Activated naive CD4-positive, alpha-beta T cell treated with anti-CD3 and anti-CD28 coated beads, Interleukin-2, amount 50 U/mL, for 24 hours (primary cell): ENCODE measurements around the gene C11orf52.
A peak's percentile ranks its signal among the peaks of the same experiment; 100 is the strongest.

ENCODE experiments used
- H3K27ac Mint-ChIP-seq: one replicate; pipeline ENCODE4 v1.8.0; 2021; ENCODE audit warnings: mild to moderate bottlenecking, mixed read lengths
- H3K27me3 Mint-ChIP-seq: one replicate; pipeline ENCODE4 v1.8.0; 2021; ENCODE audit warnings: mixed read lengths
- H3K36me3 Mint-ChIP-seq: one replicate; pipeline ENCODE4 v1.8.0; 2021; ENCODE audit warnings: mixed read lengths
- H3K4me1 Mint-ChIP-seq: one replicate; pipeline ENCODE4 v1.8.0; 2021; ENCODE audit warnings: mixed read lengths
- H3K4me3 Mint-ChIP-seq: one replicate; pipeline ENCODE4 v1.8.0; 2021; ENCODE audit warnings: mild to moderate bottlenecking, mixed read lengths
- H3K9me3 Mint-ChIP-seq: one replicate; pipeline ENCODE4 v1.8.0; 2021; ENCODE audit warnings: mixed read lengths

The C11orf52 gene

GRCh38 chr11:111942829-111943228 lies 24.1 kb downstream of the C11orf52 start:
- H3K9me3 Mint-ChIP-seq, result no peaks in the 10 kb centered on the region
- H3K4me3 Mint-ChIP-seq, result no peak overlapping the region
- no peak overlapping the region for H3K27ac Mint-ChIP-seq
- peaks cover 4% of the 10 kb centered on the region for H3K36me3 Mint-ChIP-seq
- H3K4me1 Mint-ChIP-seq, result peaks cover 40% of the 10 kb centered on the region
- no peaks in the 10 kb centered on the region for H3K27me3 Mint-ChIP-seq

DNA sequence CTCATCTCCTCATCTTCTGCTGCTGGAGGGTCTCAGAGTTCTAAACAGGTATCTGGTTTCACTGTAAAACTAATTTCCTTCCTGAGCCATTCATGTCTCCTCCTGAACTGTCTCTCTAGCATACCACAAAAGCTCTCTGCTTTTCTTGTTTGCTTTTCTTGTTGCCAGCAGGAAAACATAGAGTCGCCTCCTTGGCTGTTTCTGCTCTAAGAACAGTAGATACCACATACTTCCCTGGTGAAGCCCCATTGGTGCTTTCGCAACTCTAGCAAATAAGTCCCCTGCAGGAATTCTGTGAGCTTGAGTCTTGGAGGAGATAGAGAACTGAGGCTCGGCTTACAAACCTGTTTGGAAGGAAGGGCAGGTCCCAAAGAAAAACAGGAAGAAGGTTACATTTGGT lies 25.4 kb downstream of the C11orf52 start:
- Mint-ChIP-seq H3K27me3 (no peaks in the 10 kb centered on the region), H3K4me1 (peaks cover 27% of the 10 kb centered on the region), H3K4me3 (peak overlapping the region; percentile 62), H3K27ac (peak overlapping the region; percentile 99), H3K9me3 (no peaks in the 10 kb centered on the region), H3K36me3 (peaks cover 4% of the 10 kb centered on the region)

DNA sequence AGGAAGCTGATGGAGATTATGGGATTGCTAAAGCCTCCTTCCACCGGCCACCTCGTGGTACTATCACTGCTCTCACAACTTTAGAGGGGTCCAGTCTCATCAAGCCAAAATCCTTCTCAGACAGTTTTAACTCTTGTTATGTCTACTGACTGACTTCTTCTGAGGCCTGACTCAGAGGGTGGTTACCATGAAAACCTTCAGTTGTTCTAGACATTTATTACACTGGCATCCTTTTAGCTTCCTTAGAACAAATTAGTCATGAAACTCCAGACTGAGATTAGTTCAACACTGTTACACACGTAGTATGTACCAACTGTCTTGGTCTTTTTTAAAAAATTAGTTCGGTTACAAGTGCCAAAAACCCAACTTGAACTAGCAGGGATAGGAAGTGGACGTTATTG lies 25.9 kb downstream of the C11orf52 start:
- H3K9me3 Mint-ChIP-seq, result no peaks in the 10 kb centered on the region
- H3K27ac Mint-ChIP-seq, result peak overlapping the region; percentile 99
- H3K4me3 Mint-ChIP-seq, result peak overlapping the region; percentile 82
- peaks cover 28% of the 10 kb centered on the region for H3K4me1 Mint-ChIP-seq
- no peaks in the 10 kb centered on the region for H3K27me3 Mint-ChIP-seq
- H3K36me3 Mint-ChIP-seq, result peaks cover 7% of the 10 kb centered on the region

DNA sequence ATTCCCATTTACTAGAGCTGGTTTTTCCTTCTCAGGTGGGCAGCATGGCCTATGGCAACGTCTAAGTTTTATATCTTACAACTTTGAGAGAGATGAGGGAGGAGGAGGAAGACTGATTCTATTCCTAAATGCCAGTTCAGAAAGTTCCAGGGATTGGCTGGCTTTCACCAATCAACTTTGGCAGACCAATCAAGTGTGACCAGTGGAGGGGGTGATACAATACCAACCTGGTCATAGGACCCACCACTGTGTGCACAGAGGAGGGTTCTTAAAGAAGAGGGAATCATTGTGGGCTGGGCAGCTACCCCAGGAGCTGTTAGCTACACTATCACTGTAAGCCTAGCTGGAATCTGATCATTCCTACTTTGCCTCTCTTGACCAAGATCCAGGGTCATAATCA lies 26.5 kb downstream of the C11orf52 start:
- Mint-ChIP-seq H3K4me3 (peak overlapping the region; percentile 82), H3K27ac (peak overlapping the region; percentile 99), H3K4me1 (peaks cover 32% of the 10 kb centered on the region), H3K27me3 (no peaks in the 10 kb centered on the region), H3K9me3 (no peaks in the 10 kb centered on the region), H3K36me3 (peaks cover 7% of the 10 kb centered on the region)

DNA sequence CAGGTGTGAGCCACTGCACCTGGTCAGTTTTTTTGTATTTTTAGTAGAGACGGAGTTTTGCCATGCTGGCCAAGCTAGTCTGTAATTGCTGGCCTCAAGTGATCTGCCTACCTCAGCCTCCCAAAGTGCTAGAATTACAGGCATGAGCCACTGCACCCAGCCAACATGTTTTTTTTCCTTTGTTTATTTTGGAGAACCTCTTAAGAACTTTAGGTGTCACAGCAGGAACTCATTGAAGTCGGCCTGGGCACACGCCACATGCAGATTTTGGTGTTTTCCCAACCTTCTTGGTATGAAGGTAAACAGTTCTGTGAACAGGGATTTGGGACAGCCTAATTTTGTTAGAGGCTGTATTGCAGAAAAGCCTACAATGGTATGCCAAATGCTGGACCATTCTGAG lies 27.8 kb downstream of the C11orf52 start:
- Mint-ChIP-seq H3K4me1 (peaks cover 25% of the 10 kb centered on the region), H3K4me3 (no peak overlapping the region), H3K9me3 (no peaks in the 10 kb centered on the region), H3K27me3 (no peaks in the 10 kb centered on the region), H3K36me3 (peaks cover 7% of the 10 kb centered on the region), H3K27ac (no peak overlapping the region)

GRCh38 chr11:111947143-111947542 lies 28.4 kb downstream of the C11orf52 start:
- H3K27me3 Mint-ChIP-seq, result no peaks in the 10 kb centered on the region
- H3K4me3 Mint-ChIP-seq, result no peak overlapping the region
- peaks cover 7% of the 10 kb centered on the region for H3K36me3 Mint-ChIP-seq
- H3K4me1 Mint-ChIP-seq, result peaks cover 25% of the 10 kb centered on the region
- no peak overlapping the region for H3K27ac Mint-ChIP-seq
- no peaks in the 10 kb centered on the region for H3K9me3 Mint-ChIP-seq

- Mint-ChIP-seq H3K4me3 (no peak overlapping the region), H3K4me1 (peaks cover 15% of the 10 kb centered on the region), H3K36me3 (peaks cover 6% of the 10 kb centered on the region), H3K27me3 (no peaks in the 10 kb centered on the region), H3K9me3 (no peaks in the 10 kb centered on the region), H3K27ac (peak overlapping the region; percentile 18)
Measured at GRCh38 chr11:111949519-111950426, 31.1 kb downstream of the C11orf52 start.

GRCh38 chr11:111951565-111951964 lies 32.9 kb downstream of the C11orf52 start:
- Mint-ChIP-seq H3K4me3 (no peak overlapping the region), H3K36me3 (peaks cover 3% of the 10 kb centered on the region)

DNA sequence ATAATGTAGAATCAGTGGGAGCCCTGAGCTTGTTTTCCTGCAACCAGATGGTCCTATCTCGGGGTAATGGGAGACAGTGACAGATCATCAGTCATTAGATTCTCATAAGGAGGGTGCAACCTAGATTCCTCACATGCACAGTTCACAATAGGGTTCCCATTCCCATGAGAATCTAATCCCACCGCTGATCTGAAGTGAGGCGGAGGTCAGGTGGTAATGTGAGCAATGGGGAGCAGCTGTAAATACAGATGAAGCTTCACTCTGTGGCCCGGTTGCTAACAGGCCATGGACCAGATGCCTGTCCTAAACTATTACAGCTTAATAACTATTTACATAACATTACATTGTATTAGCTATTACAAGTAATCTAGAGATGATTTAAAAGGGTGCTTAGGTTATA lies 35.4 kb downstream of the C11orf52 start:
- H3K9me3 Mint-ChIP-seq, result no peaks in the 10 kb centered on the region

More at GRCh38 chr11:111951565-111951964, 32.9 kb downstream of the C11orf52 start:
- Mint-ChIP-seq H3K4me1 (peaks cover 10% of the 10 kb centered on the region), H3K9me3 (no peaks in the 10 kb centered on the region), H3K27ac (no peak overlapping the region), H3K27me3 (no peaks in the 10 kb centered on the region)

DNA sequence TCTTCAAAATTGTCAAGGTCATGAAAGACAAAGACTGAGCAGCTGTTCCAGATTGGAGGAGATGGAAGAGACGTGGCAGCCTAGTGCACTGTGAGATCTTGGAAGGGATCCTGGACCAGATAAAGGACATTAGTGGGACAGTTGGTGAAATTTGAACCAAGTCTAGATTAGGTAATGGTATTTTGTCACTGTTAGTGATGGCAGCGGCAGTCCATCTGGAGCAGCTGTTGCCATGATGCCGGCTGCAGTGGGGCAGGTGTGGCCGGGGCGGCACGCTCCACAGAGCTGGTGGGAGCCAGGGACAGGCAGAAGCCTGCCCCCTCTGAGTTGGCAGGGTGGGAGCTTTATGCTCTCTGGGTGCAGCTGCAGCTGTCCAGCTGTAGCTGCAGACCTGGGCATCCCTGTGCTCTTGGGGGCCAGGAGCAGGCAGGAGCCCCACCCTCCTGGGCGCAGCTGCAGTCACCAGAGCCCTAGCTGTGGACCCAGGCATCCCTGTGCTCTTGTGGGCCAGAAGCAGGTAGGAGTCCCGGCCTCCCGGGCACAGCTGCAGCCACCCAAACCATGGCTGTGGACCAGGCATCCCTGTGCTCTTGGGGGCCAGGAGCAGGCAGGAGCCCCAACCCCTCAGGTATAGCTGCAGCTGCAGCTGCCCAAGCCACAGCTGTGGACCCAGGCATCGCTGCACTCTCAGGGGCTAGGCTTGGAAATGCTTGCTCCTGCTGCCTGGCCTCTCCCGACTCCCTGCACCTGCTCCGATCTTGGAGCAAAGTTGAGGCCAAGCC lies 39.1 kb downstream of the C11orf52 start:
- Mint-ChIP-seq H3K36me3 (peaks cover 1% of the 10 kb centered on the region), H3K9me3 (no peaks in the 10 kb centered on the region), H3K27ac (no peak overlapping the region), H3K27me3 (no peaks in the 10 kb centered on the region), H3K4me1 (no peaks in the 10 kb centered on the region), H3K4me3 (no peak overlapping the region)

More for the DNA sequence above, 35.4 kb downstream of the C11orf52 start:
- H3K4me3 Mint-ChIP-seq, result no peak overlapping the region
- peaks cover 10% of the 10 kb centered on the region for H3K4me1 Mint-ChIP-seq
- no peak overlapping the region for H3K27ac Mint-ChIP-seq
- H3K36me3 Mint-ChIP-seq, result peaks cover 3% of the 10 kb centered on the region
- no peaks in the 10 kb centered on the region for H3K27me3 Mint-ChIP-seq

GRCh38 chr11:111960916-111961315 lies 42.2 kb downstream of the C11orf52 start:
- Mint-ChIP-seq H3K36me3 (peaks cover 1% of the 10 kb centered on the region), H3K27me3 (no peaks in the 10 kb centered on the region), H3K27ac (no peak overlapping the region), H3K9me3 (no peaks in the 10 kb centered on the region), H3K4me3 (no peak overlapping the region), H3K4me1 (no peaks in the 10 kb centered on the region)

GRCh38 chr11:111961389-111962300 lies 42.9 kb downstream of the C11orf52 start:
- H3K4me3 Mint-ChIP-seq, result no peak overlapping the region
- no peaks in the 10 kb centered on the region for H3K9me3 Mint-ChIP-seq
- no peak overlapping the region for H3K27ac Mint-ChIP-seq
- H3K27me3 Mint-ChIP-seq, result no peaks in the 10 kb centered on the region
- H3K36me3 Mint-ChIP-seq, result peaks cover 2% of the 10 kb centered on the region
- H3K4me1 Mint-ChIP-seq, result no peaks in the 10 kb centered on the region

- peaks cover 8% of the 10 kb centered on the region for H3K36me3 Mint-ChIP-seq
- H3K4me3 Mint-ChIP-seq, result no peak overlapping the region
- no peaks in the 10 kb centered on the region for H3K9me3 Mint-ChIP-seq
- no peaks in the 10 kb centered on the region for H3K27me3 Mint-ChIP-seq
- H3K27ac Mint-ChIP-seq, result no peak overlapping the region
- no peaks in the 10 kb centered on the region for H3K4me1 Mint-ChIP-seq
Measured at GRCh38 chr11:111963931-111964340, 45.2 kb downstream of the C11orf52 start.

GRCh38 chr11:111966678-111967077 lies 48.0 kb downstream of the C11orf52 start:
- H3K36me3 Mint-ChIP-seq, result peaks cover 12% of the 10 kb centered on the region
- no peaks in the 10 kb centered on the region for H3K9me3 Mint-ChIP-seq
- H3K27me3 Mint-ChIP-seq, result no peaks in the 10 kb centered on the region
- H3K4me1 Mint-ChIP-seq, result no peaks in the 10 kb centered on the region
- no peak overlapping the region for H3K27ac Mint-ChIP-seq
- H3K4me3 Mint-ChIP-seq, result no peak overlapping the region

DNA sequence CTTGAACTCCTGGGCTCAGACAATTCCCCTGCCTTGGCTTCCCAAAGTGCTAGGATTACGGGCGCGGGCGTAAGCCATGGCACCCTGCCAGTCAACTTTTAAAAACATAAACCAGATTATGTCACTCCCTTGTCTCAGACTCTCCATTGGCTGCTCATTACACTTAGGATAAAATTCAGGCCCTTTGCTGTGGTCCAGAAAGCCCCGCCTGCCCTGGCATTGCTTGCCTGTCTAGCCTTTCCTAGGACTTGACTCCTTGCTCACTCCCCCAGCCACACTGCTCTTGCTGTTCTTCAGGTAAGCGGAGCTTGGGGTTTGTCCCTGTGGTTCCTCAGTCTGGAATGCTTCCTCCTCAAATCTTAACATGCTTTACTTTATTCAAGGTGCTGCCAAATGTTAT lies 48.9 kb downstream of the C11orf52 start:
- H3K4me1 Mint-ChIP-seq, result no peaks in the 10 kb centered on the region
- no peaks in the 10 kb centered on the region for H3K27me3 Mint-ChIP-seq
- H3K27ac Mint-ChIP-seq, result no peak overlapping the region
- H3K36me3 Mint-ChIP-seq, result peaks cover 14% of the 10 kb centered on the region
- H3K9me3 Mint-ChIP-seq, result no peaks in the 10 kb centered on the region
- H3K4me3 Mint-ChIP-seq, result no peak overlapping the region
